Activated gamma-delta T cell treated with anti-CD3 and anti-CD28 coated beads, Interleukin-2, amount 50 U/mL, for 16 hours (primary cell): ENCODE data around the gene CUEDC1.

Experiments used
- DNase-seq: peaks from one replicate; pipeline ENCODE4 v3.0.0-alpha.2; 2020; ENCODE audit warnings: low read depth

The CUEDC1 gene

GRCh38 chr17:57915544-57915943, 39.7 kb downstream of the CUEDC1 start:
- no peak for DNase-seq

GRCh38 chr17:57914273-57915142, 40.7 kb downstream of the CUEDC1 start:
- DNase-seq = no peak

GRCh38 chr17:57913575-57914272, 41.5 kb downstream of the CUEDC1 start:
- no peak for DNase-seq

- no peak for DNase-seq
Observed at GRCh38 chr17:57911834-57912673, 43.2 kb downstream of the CUEDC1 start.

- DNase-seq = no peak
Observed at GRCh38 chr17:57910462-57911420, 44.5 kb downstream of the CUEDC1 start.

GRCh38 chr17:57909551-57909950, 45.7 kb downstream of the CUEDC1 start:
- DNase-seq = no peak

GRCh38 chr17:57908278-57908677, 46.9 kb downstream of the CUEDC1 start:
- DNase-seq = no peak

GRCh38 chr17:57906910-57907309, 48.3 kb downstream of the CUEDC1 start:
- no peak for DNase-seq

GRCh38 chr17:57905875-57906455, 49.2 kb downstream of the CUEDC1 start:
- DNase-seq = no peak

GRCh38 chr17:57903961-57904360, 51.3 kb downstream of the CUEDC1 start:
- no peak for DNase-seq

- DNase-seq = no peak
Observed at GRCh38 chr17:57902800-57903759, 52.1 kb downstream of the CUEDC1 start.

- no peak for DNase-seq
Observed at GRCh38 chr17:57902117-57902799, 53.0 kb downstream of the CUEDC1 start.

- no peak for DNase-seq
Observed at GRCh38 chr17:57900991-57901743, 54.0 kb downstream of the CUEDC1 start.

- no peak for DNase-seq
Observed at GRCh38 chr17:57899822-57900221, 55.4 kb downstream of the CUEDC1 start.

- no peak for DNase-seq
Observed at GRCh38 chr17:57899391-57899790, 55.8 kb downstream of the CUEDC1 start.

- no peak for DNase-seq
Observed at GRCh38 chr17:57898487-57899311, 56.5 kb downstream of the CUEDC1 start.

- no peak for DNase-seq
Observed at GRCh38 chr17:57895382-57896060, 59.7 kb downstream of the CUEDC1 start.
